ENCODE measurements around the gene P2RY12.

The P2RY12 gene

GRCh38 chr3:151351648-151352047 is 32.9 kb downstream of the P2RY12 start:
- H3K27ac Mint-ChIP-seq: no peak overlapping the region

GRCh38 chr3:151351219-151351618 is 33.3 kb downstream of the P2RY12 start:
- no peak overlapping the region for H3K4me3 Mint-ChIP-seq
- H3K4me1 Mint-ChIP-seq (ENCODE audit: low read depth in 2 of 2): peaks cover 2 to 7% of the 10 kb centered on the region in 2 donors
- H3K27me3 Mint-ChIP-seq: peaks cover 11 to 38% of the 10 kb centered on the region in 2 donors
- no peak for ATAC-seq (replicated peaks)
- H3K27ac Mint-ChIP-seq: no peak overlapping the region
- no peaks in the 10 kb centered on the region for H3K36me3 Mint-ChIP-seq (ENCODE audit: insufficient read depth)
- no peak for DNase-seq
- no peaks in the 10 kb centered on the region for H3K9me3 Mint-ChIP-seq

More at GRCh38 chr3:151351648-151352047, 32.9 kb downstream of the P2RY12 start:
- Mint-ChIP-seq H3K4me1 (ENCODE audit: low read depth in 2 of 2) (peaks cover 0 to 3% of the 10 kb centered on the region in 2 donors), H3K4me3 (no peak overlapping the region), H3K9me3 (no peaks in the 10 kb centered on the region), H3K36me3 (ENCODE audit: insufficient read depth) (no peaks in the 10 kb centered on the region), H3K27me3 (peaks cover 11 to 34% of the 10 kb centered on the region in 2 donors)
- ATAC-seq (replicated peaks) (no peak), DNase-seq (no peak)

- peaks cover 11 to 44% of the 10 kb centered on the region in 2 donors for H3K27me3 Mint-ChIP-seq
- no peak for DNase-seq
- no peak overlapping the region for H3K27ac Mint-ChIP-seq
- ATAC-seq (replicated peaks): no peak
- no peaks in the 10 kb centered on the region for H3K36me3 Mint-ChIP-seq (ENCODE audit: insufficient read depth)
- no peaks in the 10 kb centered on the region for H3K9me3 Mint-ChIP-seq
- H3K4me1 Mint-ChIP-seq (ENCODE audit: low read depth in 2 of 2): peaks cover 7 to 10% of the 10 kb centered on the region in 2 donors
- H3K4me3 Mint-ChIP-seq: no peak overlapping the region
These were observed 33.9 kb downstream of the P2RY12 start for GRCh38 chr3:151350656-151351055.

GRCh38 chr3:151347432-151347831 is 37.1 kb downstream of the P2RY12 start:
- Mint-ChIP-seq H3K36me3 (ENCODE audit: insufficient read depth) (no peaks in the 10 kb centered on the region), H3K9me3 (no peaks in the 10 kb centered on the region), H3K4me3 (no peak overlapping the region), H3K27ac (no peak overlapping the region), H3K4me1 (ENCODE audit: low read depth in 2 of 2) (peaks cover 7 to 10% of the 10 kb centered on the region in 2 donors), H3K27me3 (peaks cover 11 to 53% of the 10 kb centered on the region in 2 donors)
- DNase-seq (no peak), ATAC-seq (replicated peaks) (no peak)

GRCh38 chr3:151346292-151346691 is 38.3 kb downstream of the P2RY12 start:
- H3K27ac Mint-ChIP-seq: no peak overlapping the region
- peaks cover 7 to 10% of the 10 kb centered on the region in 2 donors for H3K4me1 Mint-ChIP-seq (ENCODE audit: low read depth in 2 of 2)
- H3K9me3 Mint-ChIP-seq: no peaks in the 10 kb centered on the region
- peak overlapping the region in 1 of 2 donors; percentile 12 for H3K4me3 Mint-ChIP-seq
- ATAC-seq (replicated peaks) (peak; percentile 64), DNase-seq (no peak)
- H3K36me3 Mint-ChIP-seq (ENCODE audit: insufficient read depth): no peaks in the 10 kb centered on the region
- H3K27me3 Mint-ChIP-seq: peaks cover 11 to 56% of the 10 kb centered on the region in 2 donors

- Mint-ChIP-seq H3K27me3 (peaks cover 11 to 51% of the 10 kb centered on the region in 2 donors), H3K9me3 (no peaks in the 10 kb centered on the region), H3K4me1 (ENCODE audit: low read depth in 2 of 2) (peaks cover 7 to 10% of the 10 kb centered on the region in 2 donors), H3K4me3 (peak overlapping the region in 1 of 2 donors; percentile 12), H3K27ac (no peak overlapping the region), H3K36me3 (ENCODE audit: insufficient read depth) (no peaks in the 10 kb centered on the region)
- no peak for DNase-seq
- no peak for ATAC-seq (replicated peaks)
These were observed 38.7 kb downstream of the P2RY12 start for GRCh38 chr3:151345859-151346258.

- Mint-ChIP-seq H3K27me3 (peaks cover under 1 to 26% of the 10 kb centered on the region in 2 donors), H3K36me3 (ENCODE audit: insufficient read depth) (no peaks in the 10 kb centered on the region), H3K9me3 (no peaks in the 10 kb centered on the region), H3K27ac (no peak overlapping the region), H3K4me3 (no peak overlapping the region), H3K4me1 (ENCODE audit: low read depth in 2 of 2) (peaks cover 2 to 5% of the 10 kb centered on the region in 2 donors)
- no peak for ATAC-seq (replicated peaks)
- DNase-seq: no peak
These were observed 52.9 kb downstream of the P2RY12 start for GRCh38 chr3:151331696-151332095.

GRCh38 chr3:151330899-151331298 is 53.7 kb downstream of the P2RY12 start:
- DNase-seq (no peak), ATAC-seq (replicated peaks) (no peak)

GRCh38 chr3:151330379-151330778 is 54.2 kb downstream of the P2RY12 start:
- H3K4me3 Mint-ChIP-seq: no peak overlapping the region
- no peak overlapping the region for H3K27ac Mint-ChIP-seq
- no peaks in the 10 kb centered on the region for H3K36me3 Mint-ChIP-seq (ENCODE audit: insufficient read depth)
- ATAC-seq (replicated peaks): no peak
- no peaks in the 10 kb centered on the region for H3K9me3 Mint-ChIP-seq
- peaks cover 2 to 5% of the 10 kb centered on the region in 2 donors for H3K4me1 Mint-ChIP-seq (ENCODE audit: low read depth in 2 of 2)
- H3K27me3 Mint-ChIP-seq: peaks cover 9 to 25% of the 10 kb centered on the region in 2 donors
- DNase-seq: no peak

More at GRCh38 chr3:151330899-151331298, 53.7 kb downstream of the P2RY12 start:
- Mint-ChIP-seq H3K36me3 (ENCODE audit: insufficient read depth) (no peaks in the 10 kb centered on the region), H3K27me3 (peaks cover 8 to 27% of the 10 kb centered on the region in 2 donors), H3K4me1 (ENCODE audit: low read depth in 2 of 2) (peaks cover 2 to 5% of the 10 kb centered on the region in 2 donors), H3K27ac (no peak overlapping the region), H3K4me3 (no peak overlapping the region), H3K9me3 (no peaks in the 10 kb centered on the region)

- Mint-ChIP-seq H3K4me1 (ENCODE audit: low read depth in 2 of 2) (peaks cover 2 to 5% of the 10 kb centered on the region in 2 donors), H3K36me3 (ENCODE audit: insufficient read depth) (no peaks in the 10 kb centered on the region), H3K9me3 (no peaks in the 10 kb centered on the region), H3K27ac (no peak within 1 kb of the TSS), H3K27me3 (peaks cover 9 to 24% of the 10 kb centered on the region in 2 donors), H3K4me3 (peak within 1 kb of the TSS in 1 of 2 donors; percentile 59)
- ATAC-seq (replicated peaks) (no peak), DNase-seq (no peak)
These were observed 55.2 kb downstream of the P2RY12 start, which contains the start of gene P2RY13 for GRCh38 chr3:151329363-151329762. TSS of gene P2RY13 (minus strand) at chr3:151329549. CDS start at chr3:151329528, 21 bp downstream.

- no peaks in the 10 kb centered on the region for H3K36me3 Mint-ChIP-seq (ENCODE audit: insufficient read depth)
- H3K27me3 Mint-ChIP-seq: peaks cover 14 to 28% of the 10 kb centered on the region in 2 donors
- peak overlapping the region in 1 of 2 donors; percentile 59 for H3K4me3 Mint-ChIP-seq
- peak; percentile 85 for ATAC-seq (replicated peaks)
- H3K27ac Mint-ChIP-seq: no peak overlapping the region
- H3K4me1 Mint-ChIP-seq (ENCODE audit: low read depth in 2 of 2): peaks cover 2 to 5% of the 10 kb centered on the region in 2 donors
- DNase-seq: peak; percentile 2 to 17 (median 17)
- no peaks in the 10 kb centered on the region for H3K9me3 Mint-ChIP-seq
These were observed 56.1 kb downstream of the P2RY12 start for GRCh38 chr3:151328298-151328995.

GRCh38 chr3:151327571-151328198 is 56.9 kb downstream of the P2RY12 start:
- no peaks in the 10 kb centered on the region for H3K9me3 Mint-ChIP-seq
- ATAC-seq (replicated peaks) (no peak), DNase-seq (no peak)
- peak overlapping the region in 1 of 2 donors; percentile 59 for H3K4me3 Mint-ChIP-seq
- no peak overlapping the region for H3K27ac Mint-ChIP-seq
- H3K27me3 Mint-ChIP-seq: peaks cover 18 to 29% of the 10 kb centered on the region in 2 donors
- H3K4me1 Mint-ChIP-seq (ENCODE audit: low read depth in 2 of 2): peaks cover 0 to 5% of the 10 kb centered on the region in 2 donors
- H3K36me3 Mint-ChIP-seq (ENCODE audit: insufficient read depth): no peaks in the 10 kb centered on the region

GRCh38 chr3:151322511-151322910 is 62.0 kb downstream of the P2RY12 start:
- H3K27me3 Mint-ChIP-seq: peaks cover 18 to 40% of the 10 kb centered on the region in 2 donors
- no peaks in the 10 kb centered on the region for H3K4me1 Mint-ChIP-seq (ENCODE audit: low read depth in 2 of 2)
- ATAC-seq (replicated peaks): no peak
- H3K4me3 Mint-ChIP-seq: no peak overlapping the region
- H3K36me3 Mint-ChIP-seq (ENCODE audit: insufficient read depth): no peaks in the 10 kb centered on the region
- no peaks in the 10 kb centered on the region for H3K9me3 Mint-ChIP-seq
- DNase-seq: no peak
- H3K27ac Mint-ChIP-seq: no peak overlapping the region

Data from effector memory CD8-positive, alpha-beta T cell (primary cell).